ENCODE measurements around the gene SEMA3F. TPM values are rescaled to one million over a fixed set of nuclear protein-coding genes. Genes with fewer than 3 reads are reported as not detected.

SEMA3F gene
- polyA plus RNA-seq, 2 of the 4 experiments (the other 2 are of a cell fraction), result 2.9 to 10.6 TPM

DNA sequence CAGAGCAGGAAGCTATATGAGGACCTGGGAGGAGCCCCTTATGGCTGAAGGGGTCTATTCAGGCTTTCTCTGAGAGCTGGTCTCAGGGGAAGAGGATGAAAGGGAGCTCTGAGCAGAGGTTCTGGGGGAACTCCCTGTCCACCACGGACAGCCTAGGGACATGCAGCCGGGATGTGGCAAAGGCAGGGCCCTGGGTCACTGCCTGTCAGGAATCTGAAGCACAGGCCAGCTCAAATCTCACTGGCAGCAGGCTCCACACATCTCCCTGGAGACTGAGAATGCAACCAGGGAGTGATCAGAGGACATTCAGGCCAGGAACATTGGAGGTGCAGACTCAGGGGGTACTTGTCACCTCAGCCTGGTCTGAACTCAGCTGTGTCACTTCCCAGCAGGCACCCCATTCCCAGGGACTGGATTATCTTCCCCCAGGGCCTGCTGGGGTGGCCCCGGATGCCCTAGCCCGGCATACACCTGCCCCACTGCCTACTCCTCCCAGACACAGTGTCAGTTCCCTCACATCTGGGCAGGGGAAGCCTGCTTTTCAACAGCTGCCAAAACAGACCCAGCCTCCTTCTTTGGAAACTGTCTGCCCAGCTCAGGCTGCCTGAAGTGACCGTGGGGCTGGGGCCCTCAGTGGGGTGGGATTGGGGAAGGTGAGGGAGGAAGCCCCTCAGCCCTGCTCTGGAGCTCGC is 18.3 kb upstream of the SEMA3F start:
- CTCF ChIA-PET, result interaction anchor here (0.7 to 10.5 kb wide), 7 partner anchors 16 to 187 kb away, joined by 3 to 70 read pairs (median 4); no protein-coding TSS in a partner anchor
- Histone ChIP-seq H3K4me2 (no peak overlapping the region), H3K9me3 (no peaks in the 10 kb centered on the region), H3K4me3 (no peak overlapping the region), H3K27ac (no peak overlapping the region), H3K4me1 (no peaks in the 10 kb centered on the region)
- 21% methylated on average over 4 of the region's 6 CpGs for WGBS (ENCODE audit: missing lambda C conversion rate)
- ATAC-seq (peak in 1 of 2 experiments; percentile 32; a peak in 2 of 6 replicates), FAIRE-seq (no peak), DNase-seq (ENCODE audit: low read depth in 1 of 2, low spot score in 1 of 2) (no peak)
- TF ChIP-seq, protein P1, sequence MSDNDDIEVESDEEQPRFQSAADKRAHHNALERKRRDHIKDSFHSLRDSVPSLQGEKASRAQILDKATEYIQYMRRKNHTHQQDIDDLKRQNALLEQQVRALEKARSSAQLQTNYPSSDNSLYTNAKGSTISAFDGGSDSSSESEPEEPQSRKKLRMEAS (IDR thresholded peaks at IDR 0.05), result no peak
- TF ChIP-seq CBX2 (IDR thresholded peaks at IDR 0.05; ENCODE audit: borderline replicate concordance, low read depth) (no peak), CHD4 (IDR thresholded peaks at IDR 0.05; ENCODE audit: borderline replicate concordance) (no peak), EHF (CRISPR knock-in tag; IDR thresholded peaks at IDR 0.05) (no peak), ZNF302 (CRISPR knock-in tag; IDR thresholded peaks at IDR 0.05) (no peak)
- POLR2A ChIA-PET, result no interaction called here

DNA sequence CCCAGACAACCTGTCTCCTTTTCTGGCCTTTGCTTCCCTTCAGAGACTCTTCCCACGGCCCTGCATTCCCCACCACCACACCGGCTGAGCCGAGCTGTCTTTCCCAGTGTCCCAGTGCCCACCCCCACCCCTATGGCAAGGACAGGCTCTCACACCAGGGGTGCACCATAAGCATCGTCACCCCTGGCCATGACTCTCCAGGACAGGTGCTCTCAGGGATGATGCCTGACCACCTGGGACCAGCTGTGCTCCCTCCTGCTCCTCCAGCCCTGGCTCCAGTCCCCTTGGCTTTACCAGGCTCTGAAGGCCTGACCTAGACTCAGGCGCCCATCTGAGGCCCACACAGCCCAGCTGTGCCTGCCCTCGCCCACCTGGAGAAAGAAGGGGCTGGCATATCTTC is 17.6 kb upstream of the SEMA3F start:
- ChIA-PET CTCF (interaction anchor here (0.7 to 10.5 kb wide), 5 partner anchors 16 to 187 kb away, joined by 3 to 70 read pairs (median 4); no protein-coding TSS in a partner anchor), POLR2A (no interaction called here)
- DNase-seq (ENCODE audit: low read depth in 1 of 2, low spot score in 1 of 2), result no peak
- Histone ChIP-seq H3K27ac (no peak overlapping the region), H3K4me1 (no peaks in the 10 kb centered on the region), H3K4me3 (no peak overlapping the region), H3K9me3 (no peaks in the 10 kb centered on the region), H3K4me2 (no peak overlapping the region)
- no peak for ATAC-seq
- TF ChIP-seq MYC (IDR thresholded peaks at IDR 0.05; ENCODE audit: borderline replicate concordance, low read length) (no peak), FOSL2 (IDR thresholded peaks at IDR 0.05) (no peak), FOSL2 (CRISPR knock-in tag; IDR thresholded peaks at IDR 0.05) (no peak), ESRRA (IDR thresholded peaks at IDR 0.05; ENCODE audit: borderline replicate concordance, low read length) (no peak), HOXA7 (CRISPR knock-in tag; IDR thresholded peaks at IDR 0.05) (no peak), MAFK (IDR thresholded peaks at IDR 0.05; ENCODE audit: partially characterized antibody) (no peak), ZSCAN20 (CRISPR knock-in tag; IDR thresholded peaks at IDR 0.05) (no peak), FOSB (CRISPR knock-in tag; IDR thresholded peaks at IDR 0.05) (no peak), CBX2 (IDR thresholded peaks at IDR 0.05; ENCODE audit: borderline replicate concordance, low read depth) (no peak), HDAC2 (IDR thresholded peaks at IDR 0.05) (no peak), FOXS1 (CRISPR knock-in tag; IDR thresholded peaks at IDR 0.05) (no peak), SMC3 (IDR thresholded peaks at IDR 0.05) (no peak), PHF8 (IDR thresholded peaks at IDR 0.05; ENCODE audit: borderline replicate concordance, low read depth) (no peak), EP300 (IDR thresholded peaks at IDR 0.05) (no peak), TFCP2L1 (CRISPR knock-in tag; IDR thresholded peaks at IDR 0.05) (no peak)
- TF ChIP-seq, protein P2, sequence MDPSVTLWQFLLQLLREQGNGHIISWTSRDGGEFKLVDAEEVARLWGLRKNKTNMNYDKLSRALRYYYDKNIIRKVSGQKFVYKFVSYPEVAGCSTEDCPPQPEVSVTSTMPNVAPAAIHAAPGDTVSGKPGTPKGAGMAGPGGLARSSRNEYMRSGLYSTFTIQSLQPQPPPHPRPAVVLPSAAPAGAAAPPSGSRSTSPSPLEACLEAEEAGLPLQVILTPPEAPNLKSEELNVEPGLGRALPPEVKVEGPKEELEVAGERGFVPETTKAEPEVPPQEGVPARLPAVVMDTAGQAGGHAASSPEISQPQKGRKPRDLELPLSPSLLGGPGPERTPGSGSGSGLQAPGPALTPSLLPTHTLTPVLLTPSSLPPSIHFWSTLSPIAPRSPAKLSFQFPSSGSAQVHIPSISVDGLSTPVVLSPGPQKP (IDR thresholded peaks at IDR 0.05; ENCODE audit: low read depth, low read length), result no peak
- TF ChIP-seq, protein P3, sequence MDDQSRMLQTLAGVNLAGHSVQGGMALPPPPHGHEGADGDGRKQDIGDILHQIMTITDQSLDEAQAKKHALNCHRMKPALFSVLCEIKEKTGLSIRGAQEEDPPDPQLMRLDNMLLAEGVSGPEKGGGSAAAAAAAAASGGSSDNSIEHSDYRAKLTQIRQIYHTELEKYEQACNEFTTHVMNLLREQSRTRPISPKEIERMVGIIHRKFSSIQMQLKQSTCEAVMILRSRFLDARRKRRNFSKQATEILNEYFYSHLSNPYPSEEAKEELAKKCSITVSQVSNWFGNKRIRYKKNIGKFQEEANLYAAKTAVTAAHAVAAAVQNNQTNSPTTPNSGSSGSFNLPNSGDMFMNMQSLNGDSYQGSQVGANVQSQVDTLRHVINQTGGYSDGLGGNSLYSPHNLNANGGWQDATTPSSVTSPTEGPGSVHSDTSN (IDR thresholded peaks at IDR 0.05), result no peak
- TF ChIP-seq, protein P4, sequence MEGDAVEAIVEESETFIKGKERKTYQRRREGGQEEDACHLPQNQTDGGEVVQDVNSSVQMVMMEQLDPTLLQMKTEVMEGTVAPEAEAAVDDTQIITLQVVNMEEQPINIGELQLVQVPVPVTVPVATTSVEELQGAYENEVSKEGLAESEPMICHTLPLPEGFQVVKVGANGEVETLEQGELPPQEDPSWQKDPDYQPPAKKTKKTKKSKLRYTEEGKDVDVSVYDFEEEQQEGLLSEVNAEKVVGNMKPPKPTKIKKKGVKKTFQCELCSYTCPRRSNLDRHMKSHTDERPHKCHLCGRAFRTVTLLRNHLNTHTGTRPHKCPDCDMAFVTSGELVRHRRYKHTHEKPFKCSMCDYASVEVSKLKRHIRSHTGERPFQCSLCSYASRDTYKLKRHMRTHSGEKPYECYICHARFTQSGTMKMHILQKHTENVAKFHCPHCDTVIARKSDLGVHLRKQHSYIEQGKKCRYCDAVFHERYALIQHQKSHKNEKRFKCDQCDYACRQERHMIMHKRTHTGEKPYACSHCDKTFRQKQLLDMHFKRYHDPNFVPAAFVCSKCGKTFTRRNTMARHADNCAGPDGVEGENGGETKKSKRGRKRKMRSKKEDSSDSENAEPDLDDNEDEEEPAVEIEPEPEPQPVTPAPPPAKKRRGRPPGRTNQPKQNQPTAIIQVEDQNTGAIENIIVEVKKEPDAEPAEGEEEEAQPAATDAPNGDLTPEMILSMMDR (IDR thresholded peaks at IDR 0.05), result no peak
- TF ChIP-seq, protein P5, sequence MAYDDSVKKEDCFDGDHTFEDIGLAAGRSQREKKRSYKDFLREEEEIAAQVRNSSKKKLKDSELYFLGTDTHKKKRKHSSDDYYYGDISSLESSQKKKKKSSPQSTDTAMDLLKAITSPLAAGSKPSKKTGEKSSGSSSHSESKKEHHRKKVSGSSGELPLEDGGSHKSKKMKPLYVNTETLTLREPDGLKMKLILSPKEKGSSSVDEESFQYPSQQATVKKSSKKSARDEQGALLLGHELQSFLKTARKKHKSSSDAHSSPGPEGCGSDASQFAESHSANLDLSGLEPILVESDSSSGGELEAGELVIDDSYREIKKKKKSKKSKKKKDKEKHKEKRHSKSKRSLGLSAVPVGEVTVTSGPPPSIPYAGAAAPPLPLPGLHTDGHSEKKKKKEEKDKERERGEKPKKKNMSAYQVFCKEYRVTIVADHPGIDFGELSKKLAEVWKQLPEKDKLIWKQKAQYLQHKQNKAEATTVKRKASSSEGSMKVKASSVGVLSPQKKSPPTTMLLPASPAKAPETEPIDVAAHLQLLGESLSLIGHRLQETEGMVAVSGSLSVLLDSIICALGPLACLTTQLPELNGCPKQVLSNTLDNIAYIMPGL (CRISPR knock-in tag; IDR thresholded peaks at IDR 0.05; ENCODE audit: borderline replicate concordance), result no peak
- TF ChIP-seq, protein P6, sequence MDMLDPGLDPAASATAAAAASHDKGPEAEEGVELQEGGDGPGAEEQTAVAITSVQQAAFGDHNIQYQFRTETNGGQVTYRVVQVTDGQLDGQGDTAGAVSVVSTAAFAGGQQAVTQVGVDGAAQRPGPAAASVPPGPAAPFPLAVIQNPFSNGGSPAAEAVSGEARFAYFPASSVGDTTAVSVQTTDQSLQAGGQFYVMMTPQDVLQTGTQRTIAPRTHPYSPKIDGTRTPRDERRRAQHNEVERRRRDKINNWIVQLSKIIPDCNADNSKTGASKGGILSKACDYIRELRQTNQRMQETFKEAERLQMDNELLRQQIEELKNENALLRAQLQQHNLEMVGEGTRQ (IDR thresholded peaks at IDR 0.05), result no peak
- WGBS (ENCODE audit: missing lambda C conversion rate), result 66% methylated on average over 5 of the region's 6 CpGs
- FAIRE-seq, result no peak

All from A549 (cell line).